ENCODE data around the gene ACTA2. TPM values are rescaled to one million over a fixed set of nuclear protein-coding genes. Genes with fewer than 3 reads are reported as not detected.

ACTA2 gene
- total RNA-seq, 1 donor from 2014 or later, result 8.8 TPM

Other genes with a start within 250 kb of the ACTA2 start
- gene LIPK, start 246.5 kb downstream of the ACTA2 start, total RNA-seq, result not detected in 2 replicates
- gene LIPN, start 192.8 kb downstream of the ACTA2 start, total RNA-seq, result not detected in 2 replicates
- gene LIPM, start 150.0 kb downstream of the ACTA2 start, total RNA-seq, result not detected in 2 replicates
- gene ANKRD22, start 100.9 kb downstream of the ACTA2 start, total RNA-seq, result 0.12 TPM in 1 of 2 replicates, not detected in the other
- 41.9 and 43.5 TPM in 2 replicates for gene STAMBPL1, start 72.5 kb downstream of the ACTA2 start, total RNA-seq
- gene FAS, start 38.0 kb upstream of the ACTA2 start, total RNA-seq, result 29.9 and 31.1 TPM in 2 replicates